K562 (cell line): ENCODE data around the gene SAMD3. TPM values are rescaled to one million over a fixed set of nuclear protein-coding genes. Genes with fewer than 3 reads are reported as not detected.

Experiments used
- ATAC-seq: fragments of 200-7000 bp; cut with Tn5 transposase; 3 replicates; pipeline ENCODE4 v1.9.1; 2020; ENCODE audit warnings: moderate library complexity
- BruUV-seq: library from RNA; stranded (reverse); fragments of 400-500 nt; replicated peaks from 2 replicates; lab custom pipeline; 2021; lab: Mats Ljungman, UMichigan
- CTCF ChIA-PET: fragments of 300-600 bp; formaldehyde crosslinking; extraction: SDS; loops from one replicate; lab custom pipeline; 2021; ENCODE audit warnings: low intra/inter-chr PET ratio; lab: Yijun Ruan, JAX
- POLR2A ChIA-PET: fragments of 300-600, 350-650 bp; sonication (Branson Sonifier 250); formaldehyde crosslinking; extraction: SDS; loops from one replicate; lab custom pipeline; 2021; ENCODE audit warnings: antibody characterized with exemption, inconsistent platforms; lab: Yijun Ruan, JAX
- DNase-seq, 4 experiments: peaks; one replicate each; pipeline versions ENCODE4 v3.0.0 to v3.0.0-alpha.2; 2011 to 2018; ENCODE audit warnings: low spot score in 3 of 4, mixed read lengths in 3 of 4; ENCODE audit errors: extremely low read depth in 1 of 4
- FAIRE-seq: peaks from 2 replicates; lab custom pipeline; 2011; peaks lifted over from hg19 to GRCh38; lab: Jason Lieb, UNC
- H2AFZ ChIP-seq: 2 replicates; pipeline ENCODE4 v1.6.0; 2011; ENCODE audit warnings: low read depth, low read length, control low read depth, inconsistent platforms
- H3K27ac ChIP-seq: fragments of 200-600 bp; 3 replicates; pipeline ENCODE4 v1.8.0; 2011; ENCODE audit warnings: low read depth, mild to moderate bottlenecking, control low read depth, inconsistent platforms, low read length, moderate library complexity, mixed read lengths; ENCODE audit errors: extremely low read depth
- H3K27me3 ChIP-seq, 2 experiments: fragments of 300-600 bp in 1 of 2; 2 replicates in 1 of 2; 3 replicates in 1 of 2; pipeline versions ENCODE4 v1.6.0 to v1.8.0; 2011; ENCODE audit warnings: inconsistent platforms in 2 of 2, low read length in 2 of 2, mild to moderate bottlenecking in 1 of 2, mixed read lengths in 1 of 2, moderate library complexity in 1 of 2; ENCODE audit not compliant: control insufficient read depth in 2 of 2, insufficient read depth in 2 of 2
- H3K36me3 ChIP-seq: fragments of 300-600 bp; 3 replicates; pipeline ENCODE4 v1.8.0; 2011; ENCODE audit warnings: mild to moderate bottlenecking, low read length, inconsistent platforms; ENCODE audit not compliant: control insufficient read depth, insufficient read depth
- H3K4me1 ChIP-seq, 2 experiments: fragments of 200-600 bp in 1 of 2; replicated peaks in 1 of 2; 2 replicates in 1 of 2; 3 replicates in 1 of 2; pipeline versions ENCODE4 v1.5.1 to v1.8.0; 2011; ENCODE audit warnings: inconsistent platforms in 2 of 2, low read length in 2 of 2, mild to moderate bottlenecking in 1 of 2, mixed read lengths in 1 of 2, moderate library complexity in 1 of 2; ENCODE audit not compliant: control insufficient read depth in 2 of 2, insufficient read depth in 2 of 2
- H3K4me2 ChIP-seq: 2 replicates; pipeline ENCODE4 v1.6.1; 2011; ENCODE audit warnings: low read length, control low read depth, inconsistent platforms, mixed read lengths; ENCODE audit not compliant: insufficient read depth
- H3K4me3 ChIP-seq: fragments of 200-600 bp; sonication (generic), shearing (Covaris generic); 2 replicates; pipeline ENCODE4 v1.5.1; 2016; ENCODE audit warnings: control low read depth, inconsistent platforms
- H3K79me2 ChIP-seq: fragments of 200-600 bp; 3 replicates; pipeline ENCODE4 v1.8.0; 2011; ENCODE audit warnings: low read length, inconsistent platforms; ENCODE audit not compliant: control insufficient read depth, insufficient read depth
- H3K9ac ChIP-seq, 2 experiments: 2 replicates each; pipeline versions ENCODE4 v1.6.0 to v1.6.1; 2011; ENCODE audit warnings: low read depth in 2 of 2, low read length in 2 of 2, control low read depth in 1 of 2, inconsistent platforms in 1 of 2, mild to moderate bottlenecking in 1 of 2, mixed read lengths in 1 of 2; ENCODE audit not compliant: insufficient read depth in 1 of 2
- H3K9me1 ChIP-seq: one replicate; pipeline ENCODE4 v1.6.0; 2011; ENCODE audit warnings: inconsistent platforms, mild to moderate bottlenecking, low read length, moderate library complexity; ENCODE audit not compliant: control insufficient read depth, insufficient read depth
- H3K9me3 ChIP-seq: replicated peaks from 2 replicates; pipeline ENCODE4 v1.5.1; 2011; ENCODE audit warnings: low read depth, low read length, inconsistent platforms; ENCODE audit not compliant: control insufficient read depth, insufficient read depth
- H4K20me1 ChIP-seq: replicated peaks from 2 replicates; pipeline ENCODE4 v1.6.1; 2011; ENCODE audit warnings: low read length, inconsistent platforms, mixed read lengths; ENCODE audit not compliant: control insufficient read depth, insufficient read depth
- CBFA2T2 ChIP-seq: fragments of 450-650 bp; conservative IDR thresholded peaks from 2 replicates; pipeline ENCODE4 v1.6.1; 2017; ENCODE audit warnings: mild to moderate bottlenecking
- CCAR2 ChIP-seq: fragments of 200-400 bp; formaldehyde crosslinking; IDR thresholded peaks from 2 replicates; pipeline ENCODE4 v1.6.1; 2017; ENCODE audit warnings: mild to moderate bottlenecking, low read depth, low read length
- KAT2B ChIP-seq: IDR thresholded peaks from one replicate; pipeline ENCODE4 v1.6.1; 2012; ENCODE audit warnings: low read depth, mild to moderate bottlenecking, control low read depth, inconsistent platforms, low read length, moderate library complexity
- SMARCE1 ChIP-seq: fragments of 450-650 bp; IDR thresholded peaks from 2 replicates; pipeline ENCODE4 v1.7.1; 2016; ENCODE audit warnings: mild to moderate bottlenecking
- TEAD4 ChIP-seq, 2 experiments: sonication (generic) in 1 of 2; formaldehyde crosslinking in 1 of 2; IDR thresholded peaks; 2 replicates each; pipeline versions ENCODE4 v1.6.1 to v1.8.0; 2012 to 2022; ENCODE audit warnings: borderline replicate concordance in 1 of 2, inconsistent platforms in 1 of 2, low read length in 1 of 2, mild to moderate bottlenecking in 1 of 2, missing genetic modification reagents in 1 of 2
- ZZZ3 ChIP-seq: fragments of 450-650 bp; IDR thresholded peaks from 2 replicates; pipeline ENCODE4 v1.6.1; 2016; ENCODE audit warnings: antibody characterized with exemption, mild to moderate bottlenecking, moderate library complexity
- WGBS: fragments of 100-300 bp; shearing (Covaris generic); methylation state at CpG from one replicate; pipeline ENCODE4 v1.1.6; 2016; ENCODE audit warnings: low coverage, mixed read lengths; ENCODE audit not compliant: insufficient coverage; ENCODE audit errors: missing lambda C conversion rate; 5-methylcytosine and 5-hydroxymethylcytosine counted together
- in situ Hi-C: fragments of 300-500 bp; cut with MboI; formaldehyde crosslinking; loops from 4 replicates; pipeline ENCODE4 v1.15.0; 2018; ENCODE audit warnings: inconsistent platforms, mixed read lengths
- intact Hi-C: fragments of 100-400 bp; cut with micrococcal nuclease; formaldehyde crosslinking; loops from 2 replicates; pipeline ENCODE4 v1.14.2; 2022
- polyA plus RNA-seq, 8 experiments: library from polyadenylated mRNA; depleted of rRNA in 4 of 8; stranded (reverse) in 5 of 8; unstranded in 3 of 8; fragments of >200 nt; fragmentation: Nextera tagmentation in 2 of 8; fragmentation: Illumina TruSeq in 1 of 8; extraction: Ambion mirVana in 2 of 8; extraction: Trizol in 1 of 8; gene quantifications; 2 replicates each; pipeline versions ENCODE4 v1.2.1 to v1.2.3, GENCODE V29; 2011 to 2014; ENCODE audit warnings: inconsistent platforms in 1 of 8, missing spikeins in 1 of 8
- total RNA-seq, 7 experiments: library from RNA; depleted of rRNA in 6 of 7; stranded (reverse); fragments of >200 nt in 6 of 7; fragmentation: Illumina TruSeq in 2 of 7; extraction: Trizol in 2 of 7; gene quantifications; 2 replicates each; pipeline versions ENCODE4 v1.2.1 to v1.2.3, GENCODE V29; 2011 to 2021; ENCODE audit warnings: low replicate concordance in 1 of 7
- TF ChIP-seq, protein P1 (sequence below): IDR thresholded peaks from 2 replicates; pipeline ENCODE4 v1.6.1; 2012; ENCODE audit warnings: low read depth, low read length, improper control_type of control experiment, borderline replicate concordance
- TF ChIP-seq, protein P2 (sequence below): fragments of 450-650 bp; formaldehyde crosslinking; IDR thresholded peaks from 2 replicates; pipeline ENCODE4 v1.4.0; 2020; ENCODE audit warnings: mild to moderate bottlenecking

The SAMD3 gene
- total and polyA plus RNA-seq, 9 of the 15 experiments (the other 6 are each of a cell fraction or from before 2014, with no cell fraction given), result 0.03 to 0.21 (median 0.18) TPM; not detected in 5

DNA sequence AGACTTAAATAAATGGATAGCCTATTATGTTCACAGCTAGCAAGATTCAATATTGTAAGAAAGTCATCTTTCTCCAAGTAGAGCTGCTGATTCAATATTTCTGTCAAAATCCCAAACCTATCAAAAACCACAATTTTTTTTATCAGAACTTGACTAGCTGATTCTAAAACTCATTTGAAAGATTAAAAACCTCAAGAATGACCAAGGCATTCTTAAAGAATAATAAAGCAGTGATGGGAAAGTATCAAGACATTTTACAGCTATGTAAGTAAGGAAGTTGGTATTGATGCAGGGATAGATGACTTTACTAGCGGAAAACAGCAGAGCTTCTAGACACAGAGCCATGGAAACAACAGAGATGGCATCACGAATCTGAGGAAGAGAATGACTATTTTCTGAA lies 64.7 kb downstream of the SAMD3 start:
- DNase-seq (no peak), ATAC-seq (no peak), FAIRE-seq (no peak)
- Histone ChIP-seq H3K4me2 (no peak overlapping the region), H3K27me3 (no peaks in the 10 kb centered on the region), H2AFZ (no peak overlapping the region), H3K4me1 (no peaks in the 10 kb centered on the region), H3K27ac (no peak overlapping the region), H3K9me1 (no peaks in the 10 kb centered on the region), H3K4me3 (no peak overlapping the region), H3K79me2 (no peaks in the 10 kb centered on the region), H3K9me3 (no peaks in the 10 kb centered on the region), H3K36me3 (no peaks in the 10 kb centered on the region), H4K20me1 (no peaks in the 10 kb centered on the region), H3K9ac (no peak overlapping the region)
- no TSS peak for BruUV-seq
- ChIA-PET POLR2A (interaction anchor here (1.0 kb wide), 1 partner anchor 11 kb away, joined by 3 read pairs; no protein-coding TSS in a partner anchor), CTCF (no interaction called here)
- intact Hi-C loops, result no loop called here
- TF ChIP-seq CCAR2, result no peak
- TF ChIP-seq, protein P1, sequence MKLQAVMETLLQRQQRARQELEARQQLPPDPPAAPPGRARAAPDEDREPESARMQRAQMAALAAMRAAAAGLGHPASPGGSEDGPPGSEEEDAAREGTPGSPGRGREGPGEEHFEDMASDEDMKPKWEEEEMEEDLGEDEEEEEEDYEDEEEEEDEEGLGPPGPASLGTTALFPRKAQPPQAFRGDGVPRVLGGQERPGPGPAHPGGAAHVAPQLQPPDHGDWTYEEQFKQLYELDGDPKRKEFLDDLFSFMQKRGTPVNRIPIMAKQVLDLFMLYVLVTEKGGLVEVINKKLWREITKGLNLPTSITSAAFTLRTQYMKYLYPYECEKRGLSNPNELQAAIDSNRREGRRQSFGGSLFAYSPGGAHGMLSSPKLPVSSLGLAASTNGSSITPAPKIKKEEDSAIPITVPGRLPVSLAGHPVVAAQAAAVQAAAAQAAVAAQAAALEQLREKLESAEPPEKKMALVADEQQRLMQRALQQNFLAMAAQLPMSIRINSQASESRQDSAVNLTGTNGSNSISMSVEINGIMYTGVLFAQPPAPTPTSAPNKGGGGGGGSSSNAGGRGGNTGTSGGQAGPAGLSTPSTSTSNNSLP, result no peak
- TF ChIP-seq, protein P2, sequence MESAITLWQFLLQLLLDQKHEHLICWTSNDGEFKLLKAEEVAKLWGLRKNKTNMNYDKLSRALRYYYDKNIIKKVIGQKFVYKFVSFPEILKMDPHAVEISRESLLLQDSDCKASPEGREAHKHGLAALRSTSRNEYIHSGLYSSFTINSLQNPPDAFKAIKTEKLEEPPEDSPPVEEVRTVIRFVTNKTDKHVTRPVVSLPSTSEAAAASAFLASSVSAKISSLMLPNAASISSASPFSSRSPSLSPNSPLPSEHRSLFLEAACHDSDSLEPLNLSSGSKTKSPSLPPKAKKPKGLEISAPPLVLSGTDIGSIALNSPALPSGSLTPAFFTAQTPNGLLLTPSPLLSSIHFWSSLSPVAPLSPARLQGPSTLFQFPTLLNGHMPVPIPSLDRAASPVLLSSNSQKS (CRISPR knock-in tag), result no peak
- no peak for TF ChIP-seq CBFA2T2
- TF ChIP-seq SMARCE1, result no peak
- TF ChIP-seq TEAD4 (IDR thresholded peaks at IDR 0.05; ENCODE audit: low read length), result no peak
- TF ChIP-seq TEAD4 (CRISPR knock-in tag; IDR thresholded peaks at IDR 0.05; ENCODE audit: borderline replicate concordance), result no peak
- TF ChIP-seq KAT2B, result no peak
- no peak for TF ChIP-seq ZZZ3
- WGBS, result 17% methylated on average over 2 of the region's 2 CpGs
- in situ Hi-C loops, result no loop called here
